ENCODE data around the gene SLC26A5.
"Not testable (repeated sequence)": the region's sequence is repeated elsewhere in the genome, so short reads cannot be mapped to it uniquely, and the experiment has no call there.

Gene SLC26A5

GRCh38 chr7:103399687-103400086 is 46.3 kb downstream of the SLC26A5 start:
- not testable (repeated sequence) for DNase-seq

- no peak for DNase-seq
Observed at GRCh38 chr7:103398483-103399127, 47.4 kb downstream of the SLC26A5 start.

- DNase-seq = no peak
Observed at GRCh38 chr7:103396471-103396870, 49.5 kb downstream of the SLC26A5 start.

- no peak for DNase-seq
Observed at GRCh38 chr7:103395071-103395470, 50.9 kb downstream of the SLC26A5 start.

GRCh38 chr7:103394566-103394965 is 51.4 kb downstream of the SLC26A5 start:
- no peak for DNase-seq

- peak; percentile 21 for DNase-seq
Observed at GRCh38 chr7:103391976-103392375, 54.0 kb downstream of the SLC26A5 start.

- no peak for DNase-seq
Observed at GRCh38 chr7:103391150-103391549, 54.9 kb downstream of the SLC26A5 start.

GRCh38 chr7:103389263-103389662 is 56.7 kb downstream of the SLC26A5 start:
- DNase-seq = no peak

- no peak for DNase-seq
Observed at GRCh38 chr7:103388469-103389140, 57.4 kb downstream of the SLC26A5 start.

- no peak for DNase-seq
Observed at GRCh38 chr7:103387242-103387641, 58.8 kb downstream of the SLC26A5 start.

- DNase-seq = no peak
Observed at GRCh38 chr7:103382032-103382402, 64.0 kb downstream of the SLC26A5 start.

- DNase-seq = no peak
Observed at GRCh38 chr7:103381280-103382031, 64.6 kb downstream of the SLC26A5 start.

GRCh38 chr7:103380395-103381191 is 65.4 kb downstream of the SLC26A5 start:
- DNase-seq = no peak

- DNase-seq = no peak
Observed at GRCh38 chr7:103379270-103379975, 66.6 kb downstream of the SLC26A5 start.

- DNase-seq = no peak
Observed at GRCh38 chr7:103373866-103374643, 72.0 kb downstream of the SLC26A5 start.

GRCh38 chr7:103369432-103369831 is 76.6 kb downstream of the SLC26A5 start:
- no peak for DNase-seq

- no peak for DNase-seq
Observed at GRCh38 chr7:103349805-103350204, 96.2 kb downstream of the SLC26A5 start.

- DNase-seq = no peak
Observed at GRCh38 chr7:103348959-103349358, 97.0 kb downstream of the SLC26A5 start.

- DNase-seq = no peak
Observed at GRCh38 chr7:103348452-103348851, 97.6 kb downstream of the SLC26A5 start.

- DNase-seq = peak; percentile 94
Observed at GRCh38 chr7:103347507-103348267, 98.3 kb downstream of the SLC26A5 start, which contains the start of gene PSMC2. PSMC2 (plus strand) TSS chr7:103347643; CDS start chr7:103347712, 69 bp downstream.

Measured in fibroblast of skin of back (primary cell).